ENCODE results near the gene LRRC56. TPM values are rescaled to one million over a fixed set of nuclear protein-coding genes. Genes with fewer than 3 reads are reported as not detected.

LRRC56 gene
- total RNA-seq, 1 donor = 0.43 TPM

- DNase-seq (ENCODE audit: low read depth) = peak; percentile 91
- TF ChIP-seq CTCF (IDR thresholded peaks at IDR 0.05; ENCODE audit: insufficient read depth, low read depth, low read length) = no peak
These were observed 50.7 kb downstream of the LRRC56 start for GRCh38 chr11:587978-588380.

GRCh38 chr11:589798-590197 is 52.5 kb downstream of the LRRC56 start:
- no peak overlapping the region for H3K4me3 ChIP-seq (ENCODE audit: low read depth, low read length)
- no peak for DNase-seq (ENCODE audit: low read depth)
- TF ChIP-seq CTCF (IDR thresholded peaks at IDR 0.05; ENCODE audit: insufficient read depth, low read depth, low read length) = no peak

More at GRCh38 chr11:587978-588380, 50.7 kb downstream of the LRRC56 start:
- no peak overlapping the region for H3K4me3 ChIP-seq (ENCODE audit: low read depth, low read length)

- H3K4me3 ChIP-seq (ENCODE audit: low read depth, low read length) = no peak overlapping the region
- DNase-seq (ENCODE audit: low read depth) = no peak
- no peak for TF ChIP-seq CTCF (IDR thresholded peaks at IDR 0.05; ENCODE audit: insufficient read depth, low read depth, low read length)
These were observed 53.7 kb downstream of the LRRC56 start for GRCh38 chr11:590997-591396.

- TF ChIP-seq CTCF (IDR thresholded peaks at IDR 0.05; ENCODE audit: insufficient read depth, low read depth, low read length) = no peak
- no peak for DNase-seq (ENCODE audit: low read depth)
- H3K4me3 ChIP-seq (ENCODE audit: low read depth, low read length) = no peak overlapping the region
These were observed 55.2 kb downstream of the LRRC56 start for GRCh38 chr11:592501-592900.

- DNase-seq (ENCODE audit: low read depth) = no peak
- H3K4me3 ChIP-seq (ENCODE audit: low read depth, low read length) = no peak overlapping the region
- no peak for TF ChIP-seq CTCF (IDR thresholded peaks at IDR 0.05; ENCODE audit: insufficient read depth, low read depth, low read length)
These were observed 55.6 kb downstream of the LRRC56 start for GRCh38 chr11:592918-593317.

- DNase-seq (ENCODE audit: low read depth) = no peak
- TF ChIP-seq CTCF (IDR thresholded peaks at IDR 0.05; ENCODE audit: insufficient read depth, low read depth, low read length) = no peak
- H3K4me3 ChIP-seq (ENCODE audit: low read depth, low read length) = no peak overlapping the region
These were observed 56.0 kb downstream of the LRRC56 start for GRCh38 chr11:593347-593746.

GRCh38 chr11:595400-595799 is 58.1 kb downstream of the LRRC56 start:
- no peak for TF ChIP-seq CTCF (IDR thresholded peaks at IDR 0.05; ENCODE audit: insufficient read depth, low read depth, low read length)
- no peak overlapping the region for H3K4me3 ChIP-seq (ENCODE audit: low read depth, low read length)
- no peak for DNase-seq (ENCODE audit: low read depth)

Data from fibroblast of villous mesenchyme (primary cell).